Effector CD4-positive, alpha-beta T cell (primary cell): ENCODE data around the gene TRUB2.
"Not testable (repeated sequence)": the region's sequence is repeated elsewhere in the genome, so short reads cannot be mapped to it uniquely, and the experiment has no call there.

ENCODE experiments used
- DNase-seq: peaks from one replicate; pipeline ENCODE4 v3.0.0-alpha.2; 2020

Gene TRUB2

GRCh38 chr9:128340691-128341434, 18.6 kb upstream of the TRUB2 start:
- no peak for DNase-seq

DNA sequence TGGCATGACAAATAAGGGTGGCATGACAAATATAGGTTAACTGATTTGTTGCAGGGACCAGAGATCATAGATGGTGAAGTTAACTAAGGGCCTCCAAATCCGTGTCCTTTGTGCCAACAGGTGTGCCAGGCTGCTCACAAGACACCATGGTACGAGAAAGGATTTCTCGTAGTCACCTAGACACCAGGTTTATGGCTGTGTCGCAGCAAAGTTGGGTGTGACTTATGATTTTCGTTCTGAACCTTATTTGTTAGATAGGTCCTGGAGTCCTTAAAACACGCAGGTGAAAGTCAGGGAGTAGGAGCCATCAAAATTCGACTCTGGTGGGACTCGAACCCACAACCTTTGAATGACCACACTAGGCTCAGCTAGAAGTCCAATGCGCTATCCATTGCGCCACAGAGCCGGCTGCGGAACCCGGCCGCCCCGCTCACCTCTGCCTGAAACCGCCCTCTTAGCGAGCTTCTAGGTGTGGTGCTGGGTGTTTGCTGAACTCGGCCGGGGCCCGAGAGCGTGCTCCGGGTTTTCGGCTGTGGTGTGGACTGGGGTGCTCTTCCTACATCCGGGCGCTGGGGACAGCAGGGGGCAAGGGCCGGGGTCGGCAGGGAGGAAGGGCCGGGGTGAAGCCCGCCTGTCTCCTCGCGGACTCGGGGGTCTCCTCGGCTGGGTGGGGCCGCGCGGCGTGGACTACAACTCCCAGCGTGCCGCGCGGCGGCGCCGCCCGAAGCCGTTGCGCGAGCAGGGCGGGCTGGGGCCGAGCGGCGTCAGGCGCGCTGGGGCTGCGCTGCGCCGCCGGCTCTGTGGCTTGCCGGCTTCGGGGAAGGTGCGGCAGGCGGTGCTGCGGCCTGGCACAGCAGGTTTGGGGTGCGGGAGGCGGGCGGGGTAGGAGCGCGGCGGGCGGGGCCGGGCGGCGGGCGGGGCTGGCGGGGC, 17.8 kb upstream of the TRUB2 start, which contains the start of gene SLC27A4:
Gene SLC27A4, plus strand, starts transcription at position 767 of the 930 bp plus-strand sequence. CDS start 2,606 bp downstream, outside the sequence.
- DNase-seq, result peak; percentile 76

GRCh38 chr9:128338852-128339614, 16.8 kb upstream of the TRUB2 start:
- not testable (repeated sequence) for DNase-seq

DNA sequence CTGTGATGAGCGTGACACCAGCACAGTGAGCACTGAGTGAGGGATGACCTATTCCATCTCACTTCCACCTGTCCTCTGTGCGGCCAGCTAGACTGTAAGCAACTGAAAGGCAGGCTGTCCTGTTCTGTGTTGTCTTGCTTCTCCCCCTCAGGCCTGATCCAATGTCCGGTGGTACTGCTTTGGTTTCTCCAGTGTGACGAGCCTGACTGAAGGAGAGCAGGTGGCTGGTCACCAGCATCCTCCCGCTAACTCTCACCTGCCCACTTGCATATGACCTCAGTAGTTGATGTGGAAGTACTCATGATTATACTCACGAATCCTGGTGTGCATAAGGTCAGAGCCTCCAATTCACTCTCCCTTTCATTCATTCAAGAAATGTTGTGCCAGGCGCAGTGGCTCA, 15.7 kb upstream of the TRUB2 start:
- DNase-seq, result no peak

DNA sequence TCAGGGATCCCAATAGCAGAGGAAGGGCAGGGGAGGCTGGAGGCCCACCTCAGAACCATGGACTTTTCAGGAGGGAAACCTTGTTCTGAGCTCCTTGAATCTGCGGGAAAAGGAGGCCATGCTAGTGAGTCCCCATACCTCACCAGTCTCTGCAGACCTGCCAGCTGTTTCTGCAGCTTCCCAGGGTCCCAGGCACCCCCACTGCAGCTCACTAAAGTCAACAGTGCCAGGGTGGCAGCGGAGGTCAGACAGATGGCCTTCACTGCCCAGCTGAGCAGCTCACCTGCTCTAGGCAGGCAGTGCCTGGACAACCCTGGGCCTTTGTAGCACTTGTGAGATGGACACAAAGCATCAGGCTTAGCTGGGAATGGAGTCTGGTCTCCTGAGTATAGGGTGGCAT, 13.7 kb upstream of the TRUB2 start:
- DNase-seq, result no peak

GRCh38 chr9:128335161-128335560, 12.9 kb upstream of the TRUB2 start:
- DNase-seq, result no peak

DNA sequence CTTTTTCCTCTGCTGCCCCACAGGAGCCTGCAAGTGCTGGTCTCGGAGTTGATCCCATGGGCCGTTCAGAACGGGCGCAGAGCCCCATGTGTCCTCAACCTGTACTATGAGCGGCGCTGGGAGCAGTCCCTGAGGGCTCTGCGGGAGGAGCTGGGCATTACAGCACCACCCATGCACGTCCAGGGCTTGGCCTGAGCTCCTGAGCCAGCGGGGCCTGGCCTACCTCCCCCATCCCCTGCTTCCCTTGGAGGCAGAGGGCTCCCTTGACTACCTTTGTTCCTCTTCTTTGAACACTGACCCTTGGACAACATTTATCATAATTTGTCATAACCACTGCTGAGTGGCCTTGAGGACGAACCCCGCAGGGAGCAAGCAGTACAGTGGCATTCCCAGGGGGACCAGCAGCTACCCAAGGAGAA, 11.2 kb upstream of the TRUB2 start:
- no peak for DNase-seq

DNA sequence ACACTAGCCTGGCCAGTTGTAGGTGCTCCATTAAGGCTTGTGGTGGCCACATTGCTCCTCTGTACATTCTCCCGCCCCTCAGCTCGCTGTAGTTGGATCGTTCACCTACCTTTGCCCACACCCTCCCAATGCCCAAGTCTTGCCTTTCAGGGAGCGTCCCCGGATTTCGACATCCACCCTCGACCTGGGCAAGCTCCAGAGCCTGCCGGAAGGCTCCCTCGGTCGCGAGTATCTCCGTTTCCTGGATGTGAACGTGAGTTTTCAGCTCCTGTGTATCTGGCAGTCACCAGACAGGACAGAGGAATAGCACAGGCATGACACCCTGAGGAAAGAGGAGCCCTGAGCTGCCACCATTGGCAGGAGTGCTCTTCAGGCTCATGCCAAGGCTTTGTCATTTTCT, 3.4 kb upstream of the TRUB2 start:
- DNase-seq, result no peak

GRCh38 chr9:128324401-128324800, 2.2 kb upstream of the TRUB2 start:
- no peak for DNase-seq

GRCh38 chr9:128323791-128324190, 1.5 kb upstream of the TRUB2 start:
- DNase-seq, result no peak

- no peak for DNase-seq
Observed at GRCh38 chr9:128323212-128323730, 1.0 kb upstream of the TRUB2 start.

DNA sequence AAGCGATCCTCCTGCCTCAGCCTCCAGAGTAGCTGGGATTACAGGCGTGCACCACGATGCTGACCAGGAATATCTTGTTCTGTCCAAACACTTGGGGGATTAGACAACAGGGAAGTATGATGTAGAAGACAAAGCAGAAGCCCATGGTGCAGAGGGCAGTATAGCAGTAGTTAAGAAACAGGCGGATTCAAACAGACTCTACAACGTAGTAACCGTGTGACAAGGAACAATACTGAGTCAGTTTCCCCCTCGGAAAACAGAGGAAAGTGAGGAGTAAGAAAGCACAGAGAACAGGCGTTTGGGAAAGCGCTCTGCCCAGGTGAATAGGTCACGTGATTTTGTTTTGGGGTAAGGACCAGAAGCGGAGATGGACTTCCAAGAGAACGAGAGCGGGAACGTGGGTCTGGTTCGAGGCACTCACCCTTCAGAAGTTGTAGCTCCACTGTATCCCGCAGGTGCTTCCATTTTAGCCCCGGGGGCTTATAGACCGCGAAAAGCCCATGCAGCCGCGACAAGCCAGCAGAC, 306 bp downstream of the TRUB2 start:
- DNase-seq, result no peak

- DNase-seq, result no peak
Observed at GRCh38 chr9:128321343-128321742, 904 bp downstream of the TRUB2 start.

- no peak for DNase-seq
Observed at GRCh38 chr9:128317629-128318028, 4.6 kb downstream of the TRUB2 start.

GRCh38 chr9:128316421-128316820, 5.8 kb downstream of the TRUB2 start:
- DNase-seq, result no peak

DNA sequence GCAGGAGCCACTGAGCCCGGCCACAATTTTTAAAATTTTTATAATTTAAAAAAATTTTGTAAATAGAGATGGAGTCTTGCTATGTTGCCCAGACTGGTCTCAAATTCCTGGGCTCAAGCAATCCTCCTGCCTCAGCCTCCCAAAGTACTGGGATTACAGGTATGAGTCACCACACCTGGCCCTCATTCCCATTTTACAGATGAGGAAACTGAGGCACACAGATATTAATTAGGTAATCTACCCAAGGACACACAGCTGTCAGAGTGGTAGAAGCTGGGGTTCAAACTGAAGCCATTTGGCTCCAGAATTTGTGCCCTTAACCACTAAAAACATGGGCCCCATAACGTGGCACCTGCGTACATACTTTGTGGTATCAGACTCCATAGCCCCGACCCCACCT, 7.5 kb downstream of the TRUB2 start:
- no peak for DNase-seq

- no peak for DNase-seq
Observed at GRCh38 chr9:128310461-128310860, 11.8 kb downstream of the TRUB2 start.

GRCh38 chr9:128309551-128309950, 12.7 kb downstream of the TRUB2 start:
- no peak for DNase-seq

DNA sequence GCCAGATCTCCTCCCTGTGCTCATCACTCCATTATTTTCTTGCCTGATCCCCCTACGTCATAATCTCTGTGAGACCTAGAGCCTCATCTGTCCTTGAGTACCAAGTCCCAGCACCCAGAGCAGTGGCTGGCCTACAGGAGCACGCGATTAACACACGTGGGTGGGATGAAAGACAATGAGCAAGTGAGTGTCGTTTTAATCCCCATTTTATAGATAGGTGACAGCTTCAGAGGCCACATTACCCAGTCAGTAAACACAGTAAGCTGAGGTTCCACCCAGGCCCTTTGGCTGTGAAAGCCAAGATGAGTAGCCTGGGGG, 17.3 kb downstream of the TRUB2 start:
- DNase-seq, result no peak

DNA sequence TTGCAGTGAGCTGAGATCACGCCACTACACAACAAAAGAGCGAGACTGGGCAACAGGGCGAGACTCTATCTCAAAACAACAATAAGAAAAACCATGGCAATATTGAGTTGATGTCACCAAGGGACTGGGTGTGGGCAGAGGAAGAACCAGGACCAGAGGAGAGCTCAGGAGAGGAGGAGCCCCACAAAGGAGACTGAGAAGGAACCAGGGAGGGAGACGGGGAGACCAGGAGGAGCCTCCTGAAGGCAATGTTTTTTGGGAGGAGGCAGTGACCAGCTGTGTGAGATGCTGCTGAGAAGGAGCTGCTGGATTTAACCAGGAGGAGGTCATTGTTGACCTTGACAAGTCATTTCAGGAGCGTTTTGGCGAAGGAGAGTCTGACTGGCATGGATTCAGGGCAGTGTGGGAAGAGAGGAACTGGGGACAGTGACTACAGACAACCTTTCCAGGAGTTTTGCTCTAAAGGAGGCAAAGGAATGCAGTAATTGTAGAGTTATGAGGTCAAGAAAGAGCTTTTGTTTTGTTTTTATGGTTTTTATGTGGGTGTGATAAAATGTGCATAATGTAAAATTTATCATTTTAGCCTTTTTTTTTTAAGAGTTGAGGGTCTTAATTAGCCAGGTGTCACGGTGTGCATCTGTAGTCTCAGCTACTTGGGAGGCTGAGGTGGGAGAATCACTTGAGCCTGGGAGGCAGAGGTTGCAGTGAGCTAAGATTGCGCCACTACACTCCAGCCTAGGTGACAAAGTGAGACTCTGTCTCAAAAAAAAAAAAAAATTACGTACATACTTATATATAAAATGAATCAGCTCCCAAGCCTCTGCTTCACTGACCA, 17.9 kb downstream of the TRUB2 start:
- no peak for DNase-seq

DNA sequence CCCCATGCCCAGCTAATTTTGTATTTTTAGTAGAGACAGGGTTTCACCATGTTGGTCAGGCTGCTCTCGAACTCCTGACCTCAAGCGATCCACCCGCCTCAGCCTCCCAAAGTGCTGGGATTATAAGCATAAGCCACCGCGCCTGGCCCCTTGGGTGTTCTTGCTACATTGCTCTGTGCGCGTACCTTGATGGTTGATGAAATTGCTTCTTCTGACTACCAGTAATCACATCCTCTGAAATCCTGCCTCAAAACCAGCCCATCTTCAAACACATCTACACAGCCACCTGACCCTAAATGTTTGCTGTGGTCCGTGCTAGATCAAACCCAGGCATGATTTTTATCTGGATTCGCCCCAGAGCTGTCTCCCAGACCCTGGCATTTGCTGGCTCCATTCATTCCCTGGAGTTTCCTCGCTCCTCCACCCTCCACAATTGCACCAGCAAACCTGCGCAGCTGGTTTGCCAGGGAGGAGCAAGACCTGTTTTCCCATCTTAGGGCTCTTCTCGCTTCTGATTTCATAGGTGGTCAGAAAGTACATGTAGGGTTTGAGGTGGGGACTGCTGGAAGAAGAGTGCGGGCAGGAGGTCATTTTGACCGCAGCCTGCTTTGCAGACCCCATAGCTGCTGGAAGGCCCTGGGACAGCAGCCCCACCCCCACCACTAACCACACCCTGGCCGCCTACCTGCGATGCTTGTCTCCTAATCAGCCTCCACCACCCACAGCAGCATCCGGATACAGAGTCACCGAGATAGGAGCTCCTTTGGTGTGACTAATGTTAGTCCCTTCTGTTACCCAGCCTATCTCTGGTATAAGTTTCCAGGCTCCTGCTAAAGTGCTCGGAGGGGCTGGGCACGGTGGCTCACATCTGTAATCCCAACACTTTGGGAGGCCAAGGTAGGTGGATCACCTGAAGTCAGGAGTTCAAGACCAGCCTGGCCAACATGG, 23.4 kb downstream of the TRUB2 start:
- DNase-seq, result no peak
